Osteocyte (in vitro differentiated cells): Measurements from ENCODE around the gene ZNF629. TPM values are rescaled to one million over a fixed set of nuclear protein-coding genes. Genes with fewer than 3 reads are reported as not detected.
A peak's percentile ranks its signal among the peaks of the same experiment; 100 is the strongest.

Experiments used
- DNase-seq: peaks from one replicate; pipeline ENCODE4 v3.0.0; 2021; ENCODE audit warnings: mixed read lengths; ENCODE audit not compliant: unreplicated experiment; ENCODE audit errors: extremely low spot score
- H3K27ac Mint-ChIP-seq: one replicate; pipeline ENCODE4 v1.8.0; 2021; ENCODE audit warnings: mild to moderate bottlenecking, mixed read lengths; ENCODE audit not compliant: unreplicated experiment
- H3K27me3 Mint-ChIP-seq: one replicate; pipeline ENCODE4 v1.8.0; 2021; ENCODE audit warnings: mixed read lengths; ENCODE audit not compliant: unreplicated experiment
- H3K36me3 Mint-ChIP-seq: one replicate; pipeline ENCODE4 v1.8.0; 2021; ENCODE audit warnings: mixed read lengths; ENCODE audit not compliant: unreplicated experiment
- H3K4me1 Mint-ChIP-seq: one replicate; pipeline ENCODE4 v1.8.0; 2021; ENCODE audit warnings: mixed read lengths; ENCODE audit not compliant: unreplicated experiment
- H3K4me3 Mint-ChIP-seq: one replicate; pipeline ENCODE4 v1.8.0; 2021; ENCODE audit warnings: mild to moderate bottlenecking, moderate library complexity, mixed read lengths; ENCODE audit not compliant: unreplicated experiment
- H3K9me3 Mint-ChIP-seq: one replicate; pipeline ENCODE4 v1.8.0; 2021; ENCODE audit warnings: mixed read lengths; ENCODE audit not compliant: unreplicated experiment
- CTCF ChIP-seq: fragments of 200-600 bp; sonication (generic); IDR thresholded peaks from 2 replicates; pipeline ENCODE4 v1.5.0; 2021; ENCODE audit warnings: antibody characterized with exemption, mild to moderate bottlenecking, moderate library complexity
- total RNA-seq: library from RNA; stranded (reverse); gene quantifications from 2 replicates; pipeline ENCODE4 v1.2.1, GENCODE V29; 2021

The ZNF629 gene
- total RNA-seq, 1 donor from 2014 or later, result 26.7 TPM

DNA sequence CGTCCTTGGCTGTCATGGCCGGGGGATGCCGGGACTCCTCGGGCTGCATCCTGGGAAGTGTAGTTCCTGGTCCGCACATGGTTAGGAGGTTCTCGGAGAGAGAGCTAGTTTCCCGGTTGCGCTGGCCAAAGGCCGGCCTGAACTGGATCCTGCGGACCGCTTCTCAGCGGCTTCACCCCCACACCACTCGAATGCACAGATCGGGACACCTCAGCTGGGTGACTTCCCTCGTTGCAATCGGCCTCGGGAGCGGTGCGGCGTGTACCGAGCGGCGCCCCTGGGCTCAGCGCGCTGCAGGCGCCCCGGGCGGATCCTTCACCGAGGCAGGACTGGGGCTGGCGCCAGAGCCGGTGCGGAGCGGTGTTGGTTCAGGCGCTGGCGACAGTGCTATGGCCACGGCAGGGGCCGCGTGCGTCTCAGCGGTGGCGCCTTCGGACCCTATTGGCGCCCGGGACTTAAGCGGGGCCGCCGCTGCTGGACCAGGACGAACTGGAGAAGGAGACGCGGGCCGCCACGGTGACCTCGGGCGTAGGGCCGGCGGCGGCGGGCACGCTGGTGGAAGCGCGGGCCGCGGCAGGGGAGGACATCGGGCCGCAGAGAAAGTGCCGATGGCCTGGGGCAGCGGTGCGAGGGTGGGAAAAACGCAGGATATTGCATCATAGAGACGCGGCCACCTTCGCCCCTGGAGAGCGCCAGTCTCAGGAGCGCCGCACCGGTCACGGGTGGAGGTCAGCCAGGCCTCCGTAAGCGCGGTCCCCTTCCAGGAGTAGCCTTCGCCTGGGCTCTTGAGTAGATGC lies 11.4 kb downstream of the ZNF629 start:
- Mint-ChIP-seq H3K27me3 (no peaks in the 10 kb centered on the region), H3K4me3 (peak overlapping the region; percentile 95), H3K9me3 (no peaks in the 10 kb centered on the region), H3K4me1 (peaks cover 39% of the 10 kb centered on the region), H3K27ac (peak overlapping the region; percentile 96), H3K36me3 (peaks cover 12% of the 10 kb centered on the region)
- peak; percentile 93 for DNase-seq
- TF ChIP-seq CTCF, result no peak

DNA sequence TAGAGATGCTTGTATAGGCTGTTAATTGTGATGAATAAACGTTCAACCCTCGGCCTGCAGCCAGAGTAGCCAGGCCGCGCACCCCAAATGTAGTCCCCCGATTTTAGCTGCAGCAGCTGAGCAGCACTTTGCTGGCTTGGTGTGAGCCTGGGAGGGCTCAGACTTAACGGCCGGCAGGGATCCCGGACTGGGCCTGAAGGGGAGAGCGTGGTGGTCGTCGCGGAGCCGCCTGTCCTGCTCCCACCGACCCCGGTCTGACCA lies 11.9 kb downstream of the ZNF629 start:
- Mint-ChIP-seq H3K27me3 (no peaks in the 10 kb centered on the region), H3K9me3 (no peaks in the 10 kb centered on the region), H3K36me3 (peaks cover 12% of the 10 kb centered on the region), H3K4me1 (peaks cover 39% of the 10 kb centered on the region), H3K4me3 (peak overlapping the region; percentile 95), H3K27ac (peak overlapping the region; percentile 96)
- DNase-seq, result no peak
- TF ChIP-seq CTCF, result no peak

DNA sequence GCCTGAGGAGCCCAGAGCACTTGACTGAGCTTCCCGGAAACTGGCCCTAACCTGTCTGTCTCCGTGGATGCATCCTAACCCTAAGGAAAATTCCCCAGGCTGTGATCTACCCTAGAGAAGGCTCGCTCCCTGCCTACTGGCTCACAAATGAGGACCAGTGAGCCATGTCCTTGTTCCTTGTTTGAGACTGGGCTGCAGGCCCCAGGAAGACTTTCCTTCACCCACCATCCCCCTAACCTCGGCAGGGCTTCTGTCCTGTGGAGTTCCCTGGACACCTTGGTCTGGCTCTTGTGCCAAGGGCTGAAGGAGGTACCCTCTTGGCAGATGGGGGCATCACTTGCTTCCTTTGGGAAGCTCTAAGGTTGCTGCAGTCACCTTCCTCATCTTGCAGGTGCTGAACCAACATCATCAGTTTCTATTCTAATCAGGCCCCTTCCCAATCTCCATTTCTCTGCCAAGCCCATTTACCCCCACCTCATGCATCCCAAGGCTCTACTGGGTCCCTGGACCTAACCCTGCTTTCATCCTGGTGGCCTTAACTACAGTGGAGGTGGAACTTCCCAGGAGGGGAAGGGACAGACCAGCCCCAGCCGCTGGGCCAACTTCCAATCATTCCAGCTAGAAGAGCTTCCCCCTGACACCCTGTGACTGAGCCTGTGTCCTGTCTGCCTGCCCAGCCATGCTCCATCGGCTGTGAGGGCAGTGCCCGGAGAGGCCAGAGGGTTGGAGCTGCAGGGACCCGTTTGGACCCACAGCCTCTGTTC lies 12.5 kb downstream of the ZNF629 start:
- TF ChIP-seq CTCF, result no peak
- peak overlapping the region; percentile 96 for H3K27ac Mint-ChIP-seq
- H3K4me1 Mint-ChIP-seq, result peaks cover 39% of the 10 kb centered on the region
- peak overlapping the region; percentile 95 for H3K4me3 Mint-ChIP-seq
- no peaks in the 10 kb centered on the region for H3K27me3 Mint-ChIP-seq
- DNase-seq, result no peak
- no peaks in the 10 kb centered on the region for H3K9me3 Mint-ChIP-seq
- H3K36me3 Mint-ChIP-seq, result peaks cover 14% of the 10 kb centered on the region

GRCh38 chr16:30773826-30774225 lies 13.2 kb downstream of the ZNF629 start:
- peaks cover 36% of the 10 kb centered on the region for H3K4me1 Mint-ChIP-seq
- H3K4me3 Mint-ChIP-seq, result no peak overlapping the region
- no peak for TF ChIP-seq CTCF
- H3K9me3 Mint-ChIP-seq, result no peaks in the 10 kb centered on the region
- DNase-seq, result no peak
- peaks cover 19% of the 10 kb centered on the region for H3K36me3 Mint-ChIP-seq
- H3K27me3 Mint-ChIP-seq, result no peaks in the 10 kb centered on the region
- H3K27ac Mint-ChIP-seq, result no peak overlapping the region

GRCh38 chr16:30771726-30772125 lies 15.3 kb downstream of the ZNF629 start:
- Mint-ChIP-seq H3K4me3 (no peak overlapping the region), H3K27ac (no peak overlapping the region)

More at GRCh38 chr16:30771726-30772125, 15.3 kb downstream of the ZNF629 start:
- H3K9me3 Mint-ChIP-seq, result no peaks in the 10 kb centered on the region
- peaks cover 31% of the 10 kb centered on the region for H3K36me3 Mint-ChIP-seq
- TF ChIP-seq CTCF, result no peak
- H3K4me1 Mint-ChIP-seq, result peaks cover 22% of the 10 kb centered on the region
- no peak for DNase-seq
- no peaks in the 10 kb centered on the region for H3K27me3 Mint-ChIP-seq
